HG03432 (cell line): Measurements from ENCODE around the gene DNAJC1.
"Not testable (repeated sequence)": the region's sequence is repeated elsewhere in the genome, so short reads cannot be mapped to it uniquely, and the experiment has no call there.

ENCODE experiments used
- ATAC-seq: cut with Tn5 transposase; IDR thresholded peaks from one replicate; pipeline ENCODE4 v1.9.1; 2021; ENCODE audit warnings: mild to moderate bottlenecking, moderate library complexity; ENCODE audit not compliant: unreplicated experiment

DNAJC1 gene

DNA sequence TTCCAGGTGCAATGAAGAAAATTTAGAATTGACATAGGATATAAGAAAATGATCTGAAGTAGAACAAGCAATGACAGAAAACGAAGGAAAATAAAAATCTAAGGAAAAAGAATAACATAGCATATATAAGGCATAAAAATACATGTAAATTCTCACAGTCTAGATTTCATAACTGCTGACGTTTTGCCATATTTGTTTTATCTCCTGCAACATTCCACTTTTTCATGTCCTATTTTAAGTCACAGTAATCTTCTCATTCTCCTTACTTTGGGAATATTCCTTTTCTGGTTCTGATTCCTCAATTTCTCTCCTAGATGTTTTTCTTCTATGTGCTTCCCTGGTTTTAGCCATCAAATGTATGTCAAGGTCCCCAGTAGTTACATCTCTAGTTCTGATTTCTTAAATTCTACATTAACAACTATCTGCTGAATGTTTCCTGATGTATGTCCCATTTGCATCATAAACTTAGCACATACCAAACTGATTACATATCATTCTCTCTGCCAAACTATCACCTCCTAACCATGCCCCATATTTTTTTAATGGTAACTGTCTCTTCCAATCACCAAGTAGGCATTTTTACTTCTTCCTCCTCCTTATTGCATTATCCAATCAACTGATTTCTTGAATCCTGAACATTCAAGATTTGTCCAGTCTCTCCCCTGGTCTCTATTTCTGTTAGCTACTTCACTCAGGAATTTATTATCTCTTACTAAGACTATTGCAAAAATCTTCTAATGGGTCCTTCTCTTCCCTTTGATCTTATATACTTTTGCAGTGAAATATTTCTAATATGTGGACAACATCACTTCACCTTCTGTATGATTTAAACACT, 171.3 kb downstream of the DNAJC1 start:
- ATAC-seq: no peak

DNA sequence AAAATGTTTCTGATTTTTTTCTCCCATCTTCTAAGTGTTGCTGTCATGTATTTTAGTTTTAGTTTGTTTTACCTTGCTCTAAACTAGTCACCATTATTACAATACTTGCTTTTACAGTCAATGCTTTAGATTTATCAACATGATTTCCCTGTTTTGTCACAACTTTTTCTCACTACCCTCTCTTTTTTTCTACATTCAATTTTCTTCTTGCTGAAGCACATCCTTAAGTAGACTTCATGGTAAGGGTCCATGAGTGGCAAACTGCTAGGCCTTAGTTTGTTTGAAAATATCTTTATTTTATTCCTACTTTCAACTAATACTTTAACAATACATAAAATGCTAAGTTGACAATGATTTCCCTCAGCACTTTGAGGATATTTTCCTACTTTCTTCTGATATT, 173.5 kb downstream of the DNAJC1 start:
- ATAC-seq: no peak

DNA sequence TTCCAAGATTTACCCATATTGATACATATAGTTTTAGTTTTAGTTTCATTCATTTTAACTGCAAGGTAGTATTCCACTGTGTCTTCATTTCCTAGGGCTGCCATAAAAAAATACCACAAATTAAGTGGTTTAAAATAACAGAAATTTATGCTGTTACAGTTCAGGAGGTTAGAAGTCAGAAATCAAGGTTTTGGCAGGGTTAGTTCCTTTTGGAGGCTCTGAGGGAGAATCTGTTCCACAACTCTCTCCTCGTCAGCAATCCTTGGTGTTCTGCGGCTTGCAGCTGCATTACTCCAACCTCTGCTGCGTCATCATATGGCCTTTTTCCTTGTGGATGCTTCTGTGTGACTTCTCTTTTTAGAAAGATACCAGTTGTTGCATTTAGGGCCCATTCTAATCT, 176.2 kb downstream of the DNAJC1 start:
- no peak for ATAC-seq

DNA sequence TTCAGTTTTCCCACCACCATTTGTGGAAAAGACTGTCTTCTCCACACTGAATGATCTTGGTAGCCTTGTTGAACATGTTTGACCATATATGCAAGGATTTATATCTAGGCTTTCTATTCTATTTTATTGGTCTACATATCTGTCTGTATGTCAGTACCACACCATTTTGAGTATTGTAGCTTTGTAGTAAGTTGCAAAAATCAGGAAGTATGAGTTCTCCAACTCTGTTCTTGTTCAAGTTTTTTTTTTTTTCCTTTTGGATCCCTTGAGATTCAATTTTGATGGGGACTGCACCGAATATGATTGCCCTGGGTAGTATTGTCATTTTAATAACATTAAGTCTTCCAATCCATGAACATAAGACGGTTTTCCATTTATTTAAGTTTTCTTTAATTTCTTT, 176.8 kb downstream of the DNAJC1 start:
- no peak for ATAC-seq

DNA sequence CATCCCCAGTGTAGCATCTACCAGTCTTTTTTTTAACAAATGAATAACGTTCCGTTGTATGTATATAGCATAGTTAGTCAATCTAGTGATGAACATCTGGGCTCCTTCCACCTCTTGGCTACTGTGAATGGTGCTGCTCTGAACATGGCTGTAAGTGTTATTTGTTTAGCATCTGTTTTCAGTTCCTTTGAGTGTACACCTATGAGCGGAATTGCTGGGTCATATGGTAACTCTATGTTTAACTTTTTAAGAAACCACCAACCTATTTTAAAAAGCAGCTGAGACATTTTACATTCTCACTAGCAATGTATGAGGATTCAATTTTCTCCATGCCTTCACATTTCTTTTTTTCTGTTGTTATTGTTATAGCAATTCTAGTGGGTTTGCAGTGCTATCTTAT, 178.2 kb downstream of the DNAJC1 start:
- no peak for ATAC-seq

DNA sequence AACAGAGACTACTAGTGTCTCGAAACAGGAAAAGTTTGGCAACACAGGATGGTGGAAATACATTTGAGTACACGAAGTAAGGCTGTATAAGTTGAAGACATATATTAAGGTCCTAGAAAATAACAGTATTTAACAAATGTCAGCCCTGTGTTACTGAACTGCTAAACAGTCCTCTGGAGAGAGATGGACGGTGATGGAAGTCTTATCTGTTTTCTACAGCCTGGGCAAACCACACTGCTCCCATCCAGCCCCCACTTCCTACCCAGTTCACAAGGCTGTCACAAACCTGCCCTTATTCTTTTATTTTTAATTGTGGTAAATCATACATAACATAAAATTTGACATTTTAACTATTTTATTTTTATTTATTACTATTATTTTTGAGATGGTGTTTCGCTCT, 179.1 kb downstream of the DNAJC1 start:
- ATAC-seq: no peak

DNA sequence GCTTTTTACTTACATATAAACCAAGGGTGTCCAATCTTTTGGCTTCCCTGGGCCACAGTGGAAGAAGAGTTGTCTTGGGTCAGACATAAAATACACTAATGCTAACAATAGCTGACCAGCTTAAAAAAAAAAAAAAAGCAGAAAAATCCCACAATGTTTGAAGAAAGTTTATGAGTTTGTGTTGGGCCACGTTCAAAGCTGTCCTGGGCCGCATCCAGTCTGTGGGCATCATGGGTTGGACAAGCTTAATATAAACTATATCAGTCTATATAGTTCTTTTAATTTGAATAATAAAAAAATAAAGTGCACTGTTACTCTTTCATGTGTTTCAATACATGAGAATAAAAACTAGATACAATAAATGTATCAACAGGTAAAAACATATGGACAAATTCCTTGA, 179.9 kb downstream of the DNAJC1 start:
- ATAC-seq: no peak

DNA sequence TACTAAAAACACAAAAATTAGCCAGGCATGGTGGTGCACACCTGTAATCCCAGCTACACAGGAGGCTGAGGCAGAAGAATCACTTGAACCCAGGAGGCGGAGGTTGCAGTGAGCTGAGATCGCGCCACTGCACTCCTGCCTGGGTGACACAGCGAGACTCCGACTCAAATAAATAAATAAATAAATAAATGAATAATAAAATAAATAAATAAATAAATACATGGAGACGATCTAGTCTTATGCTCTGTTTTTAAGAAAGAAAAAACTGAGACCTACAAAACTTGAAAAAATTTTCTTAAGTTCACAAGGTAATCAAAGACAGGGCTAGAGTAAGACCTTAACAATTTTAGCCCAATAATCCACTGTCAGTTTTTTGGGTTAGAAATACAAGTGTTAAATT, 181.3 kb downstream of the DNAJC1 start:
- not testable (repeated sequence) for ATAC-seq

DNA sequence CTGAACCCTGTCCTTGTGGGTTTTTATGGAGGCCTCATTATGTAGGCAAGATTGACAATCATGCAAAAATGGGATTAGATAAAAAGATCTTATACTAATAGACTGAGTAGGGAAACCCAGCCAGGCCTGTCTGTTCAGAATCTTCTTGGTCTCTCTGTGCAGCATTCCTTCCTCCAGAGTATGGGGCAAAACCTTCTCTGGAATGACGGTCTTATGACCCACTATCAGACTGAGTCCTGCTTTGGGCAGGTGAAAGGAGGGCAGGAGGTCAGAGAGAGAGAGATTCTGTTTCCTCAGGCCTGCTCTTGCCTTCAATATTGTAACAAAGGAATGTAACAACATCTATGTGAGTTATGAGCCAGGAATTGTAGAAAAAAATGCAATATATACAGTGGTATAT, 182.6 kb downstream of the DNAJC1 start:
- no peak for ATAC-seq

DNA sequence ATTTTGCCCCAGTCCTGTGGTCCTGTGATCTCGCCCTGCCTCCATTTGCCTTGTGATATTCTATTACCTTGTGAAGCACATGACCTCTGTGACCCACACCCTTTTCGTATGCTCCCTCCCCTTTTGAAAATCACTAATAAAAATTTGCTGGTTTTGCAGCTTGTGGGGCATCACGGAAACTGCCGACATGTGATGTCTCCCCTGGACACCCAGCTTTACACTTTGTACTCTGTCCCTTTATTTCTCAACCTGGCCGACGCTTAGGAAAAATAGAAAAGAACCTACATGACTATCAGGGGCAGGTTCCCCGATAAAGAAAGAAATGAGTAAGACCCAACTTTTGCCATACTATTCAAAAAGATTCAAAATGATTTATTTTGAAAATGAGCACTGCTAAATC, 185.1 kb downstream of the DNAJC1 start:
- not testable (repeated sequence) for ATAC-seq

DNA sequence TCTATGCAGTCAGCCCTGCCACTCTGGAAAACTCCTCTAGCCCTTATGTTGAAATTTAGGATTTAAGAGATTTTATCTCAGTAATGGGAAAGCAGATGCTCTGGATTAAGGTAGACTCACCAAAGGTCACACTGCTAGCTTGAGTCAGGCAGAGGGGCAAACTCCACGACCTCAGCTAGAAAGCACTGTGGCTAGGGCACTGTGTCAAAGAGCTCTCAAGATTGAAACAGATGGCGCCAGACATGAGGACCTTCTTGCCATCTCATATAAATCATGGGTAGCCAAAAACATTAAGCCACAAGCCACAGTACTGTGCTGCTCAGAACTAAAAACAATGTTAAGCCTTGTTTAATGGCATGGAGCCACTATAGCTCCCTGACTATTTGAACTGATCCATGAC, 188.7 kb downstream of the DNAJC1 start:
- ATAC-seq: no peak

DNA sequence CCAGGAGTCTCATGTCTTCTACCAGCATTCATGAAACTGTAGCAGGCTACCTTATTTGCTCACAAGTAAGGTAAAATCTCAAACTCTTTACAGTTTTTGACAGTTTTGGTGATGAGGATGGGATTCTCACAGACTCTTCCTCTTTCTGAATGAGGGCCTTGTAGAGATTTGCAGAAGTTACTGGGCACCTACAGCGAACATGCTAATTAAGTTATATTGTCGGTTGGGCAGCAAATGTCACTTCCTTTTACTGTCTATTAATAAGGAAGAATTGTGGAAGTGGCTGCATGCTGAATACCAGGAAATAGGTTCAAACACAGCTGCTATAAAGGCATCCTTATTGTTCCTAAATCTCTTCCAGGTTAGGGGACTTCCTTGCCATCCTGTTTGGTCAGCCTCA, 189.6 kb downstream of the DNAJC1 start:
- no peak for ATAC-seq

DNA sequence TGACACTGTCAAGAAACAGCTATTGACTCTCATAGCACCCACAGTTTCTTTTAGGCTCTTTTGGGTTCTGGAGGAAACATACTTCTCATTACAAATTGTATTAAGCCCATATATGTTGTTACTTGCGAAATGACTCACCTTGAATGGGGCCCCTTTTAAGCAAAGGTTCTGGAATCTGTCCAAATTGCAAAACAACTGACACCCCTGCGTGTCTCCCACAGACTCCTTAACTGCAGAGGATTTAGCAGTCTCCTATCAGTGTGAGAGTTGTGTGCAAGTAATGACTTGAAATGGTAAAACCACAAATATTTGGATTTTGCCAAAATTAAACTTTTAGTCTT, 192.3 kb downstream of the DNAJC1 start:
- no peak for ATAC-seq

DNA sequence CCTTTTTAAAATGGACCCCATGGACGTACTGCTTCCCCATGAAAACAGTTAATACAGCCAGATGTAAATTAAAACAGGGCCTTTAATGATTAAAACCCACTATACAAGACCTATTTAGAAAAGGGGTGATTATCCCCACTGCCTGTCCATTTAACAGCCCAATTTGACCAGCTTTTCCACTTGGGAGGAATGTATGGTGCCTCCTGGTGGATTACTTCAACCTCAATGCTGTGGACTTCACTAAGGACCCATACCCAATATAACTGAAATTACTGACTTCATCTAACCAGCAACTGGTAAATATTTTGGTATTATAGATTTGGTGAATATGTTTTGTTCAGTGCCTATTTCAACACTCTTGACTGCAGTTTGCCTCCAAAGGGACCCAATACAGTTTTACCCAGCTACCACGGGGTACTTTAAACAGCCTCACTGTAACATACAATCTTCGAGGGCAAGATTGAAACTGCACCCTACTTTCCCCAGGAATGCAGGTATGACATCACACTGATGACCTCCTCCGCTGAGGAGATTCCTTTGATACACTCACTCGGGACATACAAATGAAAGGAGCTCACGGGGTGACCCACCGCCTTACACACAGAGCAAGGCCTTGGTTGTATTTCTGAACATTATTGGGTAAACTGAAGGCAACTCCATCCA, 192.8 kb downstream of the DNAJC1 start:
- no peak for ATAC-seq

DNA sequence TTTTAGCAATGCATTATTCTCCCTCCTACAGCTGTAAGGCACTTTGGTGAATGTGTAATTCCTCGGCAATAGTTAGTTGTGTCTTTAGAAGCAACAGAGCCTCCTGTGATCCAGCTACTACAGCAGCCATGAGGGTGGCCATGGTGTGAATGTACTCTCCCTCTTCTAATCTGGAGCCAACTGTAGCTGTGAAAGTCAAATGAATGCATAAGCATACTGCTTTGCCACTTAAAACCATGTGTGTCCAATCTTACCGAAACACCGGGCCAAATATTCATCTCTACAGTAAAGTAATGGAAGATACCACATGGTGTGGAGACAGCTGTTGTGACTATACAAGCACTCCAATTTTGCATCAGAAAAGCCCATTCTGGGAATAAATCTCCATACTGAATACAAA, 195.0 kb downstream of the DNAJC1 start:
- ATAC-seq: no peak

DNA sequence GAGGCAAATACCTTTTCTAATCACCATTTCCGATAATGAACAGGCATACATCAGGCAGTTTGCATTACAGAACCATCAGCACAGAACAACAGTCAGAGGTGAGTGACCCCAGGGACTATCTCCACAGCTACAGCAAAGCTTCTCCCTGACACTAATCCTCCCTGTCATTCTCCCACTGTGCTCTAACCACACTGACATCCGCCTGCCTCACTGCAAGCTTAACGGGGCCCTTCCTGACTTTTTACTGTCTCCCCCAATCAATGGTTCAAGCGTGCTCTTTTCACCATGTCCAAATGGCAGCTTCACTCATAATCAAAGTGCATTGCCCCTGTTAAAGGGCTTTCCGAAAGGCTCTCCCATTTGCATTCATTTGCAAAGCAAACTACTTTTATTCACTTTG, 196.3 kb downstream of the DNAJC1 start:
- no peak for ATAC-seq

DNA sequence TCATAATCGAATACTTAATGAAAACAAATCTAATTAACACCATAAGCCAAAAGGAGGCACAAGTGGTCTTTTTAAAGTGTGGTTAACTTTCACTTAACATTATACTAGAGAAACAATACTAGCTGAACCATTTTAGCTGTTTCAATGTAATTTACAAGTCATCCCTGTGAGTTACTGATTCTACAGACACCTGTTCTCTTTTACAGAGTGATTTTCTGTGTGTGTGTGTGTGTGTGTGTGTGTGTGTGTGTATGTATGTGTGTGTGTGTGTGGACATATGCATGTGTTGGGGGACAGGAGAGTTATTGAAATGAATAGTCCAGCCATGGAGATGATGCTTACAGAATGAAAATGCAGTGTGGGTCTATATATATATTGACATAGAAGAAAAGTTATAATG, 200.2 kb downstream of the DNAJC1 start:
- ATAC-seq: no peak

DNA sequence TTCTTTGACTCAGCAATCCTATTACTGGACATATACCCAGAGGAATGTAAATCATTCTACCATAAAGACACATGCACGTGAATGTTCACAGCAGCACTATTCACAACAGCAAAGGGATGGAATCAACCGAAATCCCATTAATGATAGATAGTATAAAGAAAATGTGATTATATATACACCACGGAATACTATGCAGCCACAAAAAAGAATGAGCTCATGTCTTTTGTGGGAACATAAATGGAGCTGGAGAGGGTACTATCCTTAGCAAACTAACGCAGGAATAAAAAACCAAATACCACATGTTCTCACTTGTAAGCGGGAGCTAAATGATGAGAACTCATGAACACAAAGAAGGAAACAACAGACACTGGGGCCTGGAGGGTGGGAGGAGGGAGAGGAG, 201.9 kb downstream of the DNAJC1 start:
- ATAC-seq: no peak

DNA sequence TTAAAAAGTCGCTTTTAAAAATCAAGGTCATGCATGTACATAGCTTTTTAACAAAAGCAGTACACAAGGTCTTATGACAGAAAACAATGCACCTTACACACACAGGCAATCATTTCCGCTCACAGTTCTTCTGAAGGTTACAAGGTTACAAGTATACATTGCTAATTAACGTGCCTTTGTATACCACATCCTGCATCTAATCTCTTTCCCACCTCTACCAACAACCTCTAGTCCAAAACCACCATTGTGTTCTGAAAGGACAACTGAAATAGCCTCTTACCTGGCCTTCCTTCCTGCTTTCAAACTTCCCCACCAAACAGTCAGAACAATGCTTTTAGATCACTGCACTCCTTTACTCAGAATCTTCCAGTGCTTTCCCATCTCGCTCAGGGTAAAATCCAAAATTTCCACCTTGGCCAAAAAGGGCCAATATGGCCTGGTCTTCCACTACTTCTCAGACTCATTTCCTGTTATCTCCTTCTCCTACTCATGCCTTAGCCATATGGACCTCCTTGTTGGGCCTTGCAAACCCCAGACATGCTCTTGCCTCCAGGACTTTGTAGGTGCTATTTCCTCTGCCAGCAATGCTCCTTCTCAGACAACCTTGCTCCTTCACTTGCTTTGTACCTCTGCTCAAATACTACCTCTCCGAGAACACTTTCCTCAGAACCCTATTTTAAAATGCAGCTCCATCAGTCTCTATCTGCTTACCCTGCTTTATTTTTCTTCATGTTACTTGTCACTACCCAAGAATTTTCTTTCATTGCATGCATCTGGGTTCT, 205.4 kb downstream of the DNAJC1 start:
- ATAC-seq: no peak

DNA sequence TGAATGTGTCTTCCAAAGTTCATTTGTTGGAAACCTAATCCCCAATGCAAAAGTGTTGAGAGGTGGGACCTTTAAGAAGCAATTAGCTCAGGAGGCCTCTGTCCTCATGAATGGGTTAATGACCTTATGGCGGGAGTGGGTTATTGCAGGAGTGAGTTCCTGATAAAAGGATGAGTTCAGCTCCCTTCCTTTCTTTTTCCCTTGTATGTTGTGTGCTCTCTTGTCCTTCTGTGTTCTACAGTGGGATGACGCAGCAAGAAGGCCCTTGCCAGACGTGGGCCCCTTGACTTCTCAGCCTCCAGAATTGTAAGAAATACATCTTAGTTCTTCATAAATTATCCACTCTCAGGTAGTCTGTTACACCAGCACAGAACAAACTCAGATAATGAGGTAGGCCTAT, 206.0 kb downstream of the DNAJC1 start:
- ATAC-seq: no peak

DNA sequence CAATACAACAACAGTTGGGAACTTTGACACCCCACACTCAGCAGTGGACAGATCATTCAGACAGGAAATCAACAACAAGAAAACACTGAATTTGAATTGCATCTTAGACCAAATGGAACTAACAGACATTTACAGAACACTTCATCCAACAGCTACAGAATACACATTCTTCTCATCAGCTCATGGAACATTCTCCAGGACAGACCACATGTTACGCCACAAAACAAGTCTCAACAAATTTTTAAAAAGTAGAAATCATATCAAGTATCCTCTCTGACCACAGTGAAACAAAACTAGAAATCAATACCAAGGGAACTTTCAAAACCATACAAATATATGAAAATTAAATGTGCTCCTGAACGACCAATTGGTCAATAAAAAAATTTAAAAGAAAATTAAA, 212.3 kb downstream of the DNAJC1 start:
- ATAC-seq: no peak

DNA sequence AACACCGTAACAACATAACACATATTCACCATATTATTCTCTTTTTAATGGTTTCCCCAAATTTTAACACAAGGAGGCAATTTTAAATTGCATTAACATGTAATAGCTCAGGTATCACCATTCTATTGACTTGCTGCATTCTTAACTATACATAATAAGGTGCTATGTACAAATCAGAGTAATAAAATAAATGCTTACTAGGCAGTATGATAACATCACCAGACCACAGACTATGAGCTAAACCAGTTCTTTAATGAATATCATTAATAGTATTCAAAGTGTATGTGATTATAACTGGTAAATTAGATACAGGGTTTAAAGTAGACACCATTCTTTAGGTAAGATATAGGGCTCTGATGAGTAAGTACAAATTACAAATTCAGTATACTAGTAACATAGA, 226.6 kb downstream of the DNAJC1 start:
- ATAC-seq: no peak
